GM18517 (cell line): Measurements from ENCODE around the gene RNF149.
"Not testable (repeated sequence)": the region's sequence is repeated elsewhere in the genome, so short reads cannot be mapped to it uniquely, and the experiment has no call there.

Experiments used
- ATAC-seq: cut with Tn5 transposase; IDR thresholded peaks from one replicate; pipeline ENCODE4 v1.9.1; 2021; ENCODE audit warnings: mild to moderate bottlenecking, moderate library complexity; ENCODE audit not compliant: unreplicated experiment

Gene RNF149

DNA sequence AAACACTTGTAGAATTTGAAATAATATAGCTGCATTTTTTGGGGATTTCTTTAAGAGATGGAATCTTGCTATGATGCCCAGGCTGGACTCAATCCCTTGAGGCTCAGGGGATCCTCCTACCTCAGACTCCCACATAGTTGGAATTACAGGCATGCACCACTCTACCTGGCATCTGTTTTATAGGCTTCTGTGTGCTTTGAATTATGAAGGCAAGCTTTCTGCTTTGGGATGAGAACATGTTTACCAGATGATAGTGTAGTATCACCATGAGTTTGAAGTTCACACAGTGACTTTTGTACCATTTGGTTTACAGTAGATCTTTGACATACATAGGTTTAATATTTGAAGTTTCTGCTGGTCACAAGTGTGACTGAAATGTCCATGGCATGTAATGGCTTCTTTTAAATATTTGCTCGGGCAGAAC is 45.1 kb downstream of the RNF149 start:
- no peak for ATAC-seq

DNA sequence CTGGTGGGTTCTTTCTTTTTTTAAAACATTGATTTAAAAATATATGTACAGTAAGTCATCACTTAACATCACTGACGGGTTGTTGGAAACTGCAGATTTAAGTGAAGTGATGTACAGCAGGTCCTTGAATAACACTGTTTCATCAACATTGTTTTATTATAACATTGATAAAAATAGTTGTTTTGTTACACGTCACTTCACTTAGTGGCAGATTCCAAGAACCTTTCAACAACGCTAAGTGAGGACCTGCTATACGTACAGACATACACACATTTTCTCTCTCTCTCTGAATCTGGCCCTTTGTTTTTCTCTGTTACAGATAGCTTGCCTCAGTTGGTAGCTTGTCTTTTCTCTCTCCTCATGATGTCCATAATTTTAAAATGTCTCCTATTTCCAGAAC is 46.4 kb downstream of the RNF149 start:
- ATAC-seq: no peak

DNA sequence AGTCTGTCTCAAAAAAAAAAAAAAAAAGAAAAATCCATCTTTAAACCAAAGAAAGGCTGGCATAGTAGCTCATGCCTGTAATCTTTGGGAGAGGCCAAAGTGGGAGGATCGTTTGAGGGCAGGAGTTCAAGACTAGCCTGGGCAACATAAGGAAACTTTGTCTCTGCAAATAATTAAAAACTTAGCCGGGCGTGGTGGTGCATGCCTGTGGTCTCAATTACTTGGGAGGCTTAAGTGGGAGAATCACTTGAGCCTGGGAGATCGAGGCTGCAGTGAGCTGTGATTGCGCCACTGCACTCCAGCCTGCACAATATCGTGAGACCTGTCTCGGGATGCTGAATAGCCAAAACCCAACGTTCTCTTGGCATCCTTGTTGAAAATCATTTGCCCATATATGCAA is 49.7 kb downstream of the RNF149 start:
- ATAC-seq: no peak

DNA sequence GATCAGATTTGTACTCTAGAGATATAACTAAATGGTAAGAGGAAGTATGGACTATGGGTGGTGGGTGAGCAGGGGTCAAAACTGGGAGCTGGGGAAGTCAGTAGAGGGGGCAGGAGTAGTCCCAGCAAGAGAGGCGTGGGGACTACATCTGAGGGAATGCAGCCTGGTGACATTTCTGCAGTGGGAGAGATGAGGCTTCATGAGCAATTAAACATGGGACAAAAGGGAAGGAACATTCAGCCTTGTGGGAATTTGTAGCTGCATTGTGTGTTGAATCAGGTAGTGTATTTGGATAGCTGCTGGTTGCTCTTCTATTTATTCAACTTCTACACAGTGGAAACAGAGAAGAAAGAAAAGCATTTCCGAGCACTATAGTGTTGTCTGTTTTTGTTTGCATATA is 52.2 kb downstream of the RNF149 start:
- no peak for ATAC-seq

DNA sequence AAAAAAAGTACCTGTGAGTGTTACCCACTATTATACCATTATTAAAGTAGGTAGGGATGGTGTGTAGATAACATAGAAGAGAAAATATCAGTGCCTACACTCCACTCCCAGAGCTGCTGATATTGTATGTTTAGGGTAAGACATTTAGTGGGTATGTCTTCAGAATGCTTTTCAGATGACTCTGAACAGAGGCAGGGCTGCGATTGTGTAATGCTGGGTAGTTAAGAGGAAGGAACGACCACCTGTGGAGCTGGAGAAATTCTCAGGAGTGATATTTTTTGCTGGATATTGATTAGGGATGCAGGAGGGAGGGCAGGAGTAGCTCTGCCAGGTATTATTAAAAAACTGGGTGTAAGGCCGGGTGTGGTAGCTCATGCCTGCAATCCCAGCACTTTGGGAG is 53.0 kb downstream of the RNF149 start:
- ATAC-seq: no peak

DNA sequence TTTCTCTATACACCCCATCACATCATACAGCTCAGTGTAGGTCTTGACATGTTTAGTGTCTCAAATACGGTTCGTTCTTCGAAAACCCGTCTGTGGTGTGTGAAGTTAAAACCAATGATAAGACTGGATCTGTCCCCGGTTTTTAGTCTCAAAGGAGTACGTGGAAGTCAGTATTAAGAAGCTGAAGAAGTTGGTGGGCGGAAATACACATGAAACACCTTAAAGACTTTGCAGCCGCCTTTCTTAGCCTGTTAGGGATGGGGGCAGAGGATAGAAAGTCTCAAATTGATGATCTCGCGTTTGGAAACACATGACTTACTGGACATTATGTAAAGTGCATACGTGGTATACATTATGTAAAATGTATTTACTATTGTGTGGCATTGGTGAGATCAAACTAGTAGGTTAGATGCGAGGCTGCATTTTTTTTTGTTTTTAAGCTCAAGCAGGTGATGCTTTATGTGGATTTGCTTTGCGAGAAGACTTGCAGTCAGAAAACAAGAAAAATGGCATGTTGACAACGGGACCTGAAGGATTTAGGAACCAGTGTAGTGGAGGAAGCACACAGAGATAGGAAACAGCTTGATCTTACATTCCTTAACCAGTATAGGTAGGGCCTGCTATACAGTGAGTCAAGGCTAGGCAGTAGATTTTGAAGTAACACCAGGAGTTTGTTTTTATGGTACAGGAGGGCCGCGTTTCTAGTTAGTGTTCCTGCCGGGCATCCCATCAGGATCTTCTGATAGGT is 54.6 kb downstream of the RNF149 start:
- no peak for ATAC-seq

DNA sequence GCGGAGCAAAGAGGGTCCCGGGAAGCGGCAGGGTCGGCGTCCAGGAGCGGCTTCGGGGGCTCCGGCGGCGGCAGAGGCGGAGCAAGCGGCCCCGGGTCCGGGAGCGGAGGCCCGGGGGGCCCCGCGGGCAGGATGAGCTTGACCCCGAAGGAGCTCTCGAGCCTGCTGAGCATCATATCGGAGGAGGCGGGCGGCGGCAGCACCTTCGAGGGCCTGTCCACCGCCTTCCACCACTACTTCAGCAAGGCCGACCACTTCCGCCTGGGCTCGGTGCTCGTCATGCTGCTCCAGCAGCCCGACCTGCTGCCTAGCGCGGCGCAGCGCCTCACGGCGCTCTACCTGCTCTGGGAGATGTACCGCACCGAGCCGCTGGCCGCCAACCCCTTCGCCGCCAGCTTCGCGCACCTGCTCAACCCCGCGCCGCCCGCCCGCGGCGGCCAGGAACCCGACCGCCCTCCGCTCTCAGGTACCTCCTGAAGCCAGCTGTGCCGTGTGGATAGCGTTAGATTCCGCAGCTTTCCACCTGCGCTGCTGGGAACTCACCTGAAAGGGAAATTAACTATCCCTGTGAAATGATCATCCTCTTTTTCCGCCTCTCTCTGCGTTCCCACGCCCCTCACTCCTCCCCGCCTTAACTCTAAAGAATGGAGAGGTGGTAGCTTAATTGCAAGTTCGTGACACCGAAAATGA is 55.3 kb downstream of the RNF149 start:
- ATAC-seq: peak; percentile 39

DNA sequence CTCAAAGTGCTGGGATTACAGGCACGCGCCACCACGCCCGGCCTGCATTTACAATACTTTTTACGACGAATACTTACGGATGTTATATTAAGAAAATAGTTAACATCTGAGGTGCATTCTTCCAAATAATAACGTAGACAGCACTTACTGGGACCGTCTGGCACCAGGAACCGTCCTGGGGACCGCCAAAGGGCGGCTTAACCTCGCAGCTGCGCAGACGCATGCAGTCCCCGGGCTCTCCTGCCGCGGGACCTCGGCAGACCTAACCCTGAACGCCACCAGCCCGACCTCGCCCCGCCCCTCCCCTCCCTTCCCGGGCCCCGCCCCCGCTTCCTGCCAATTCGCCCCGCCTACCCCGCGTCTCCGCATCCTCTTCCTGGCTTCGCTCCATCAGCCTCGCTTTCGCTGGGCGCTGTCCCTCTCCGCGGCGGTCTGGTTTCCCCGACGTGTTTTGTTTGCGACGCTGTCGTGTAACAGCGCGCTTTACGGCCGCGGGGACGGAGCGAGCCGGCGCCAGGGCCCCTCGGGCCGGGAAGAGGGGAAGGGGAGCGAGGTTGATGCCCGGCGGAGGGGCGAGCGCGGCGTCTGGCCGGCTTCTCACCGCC is 56.0 kb downstream of the RNF149 start, which contains the start of gene CNOT11:
TSS of gene CNOT11 (plus strand) at position 479 of the 605 bp plus-strand sequence. CDS start at position 558, 79 bp downstream.
- peak; percentile 78 for ATAC-seq

DNA sequence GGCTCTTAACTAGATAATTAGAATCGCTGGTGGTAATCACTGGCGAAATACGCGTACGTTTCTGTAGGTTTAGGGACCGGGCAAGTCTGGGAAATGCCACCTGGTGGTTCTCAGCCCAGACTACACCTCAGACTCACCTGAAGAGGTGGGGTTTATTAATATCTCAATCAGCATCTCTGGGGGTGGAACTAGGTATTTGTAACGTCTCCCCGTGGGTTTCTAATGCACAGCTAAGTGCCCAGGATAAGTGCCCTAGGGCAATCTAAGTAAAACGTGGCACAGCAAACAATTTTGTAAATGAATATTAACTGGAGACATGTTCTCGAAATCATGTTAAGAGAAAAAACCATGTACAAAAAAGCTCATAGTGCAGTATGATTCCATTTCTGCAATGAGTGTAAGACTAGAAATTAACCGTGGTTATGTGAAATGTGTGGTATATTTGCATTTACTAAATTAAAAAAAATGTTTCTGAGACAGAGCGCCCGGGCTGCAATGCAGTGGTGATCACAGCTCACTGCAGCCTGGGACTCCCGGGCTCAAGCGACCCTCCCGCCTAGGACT is 56.6 kb downstream of the RNF149 start:
- ATAC-seq: peak; percentile 66

DNA sequence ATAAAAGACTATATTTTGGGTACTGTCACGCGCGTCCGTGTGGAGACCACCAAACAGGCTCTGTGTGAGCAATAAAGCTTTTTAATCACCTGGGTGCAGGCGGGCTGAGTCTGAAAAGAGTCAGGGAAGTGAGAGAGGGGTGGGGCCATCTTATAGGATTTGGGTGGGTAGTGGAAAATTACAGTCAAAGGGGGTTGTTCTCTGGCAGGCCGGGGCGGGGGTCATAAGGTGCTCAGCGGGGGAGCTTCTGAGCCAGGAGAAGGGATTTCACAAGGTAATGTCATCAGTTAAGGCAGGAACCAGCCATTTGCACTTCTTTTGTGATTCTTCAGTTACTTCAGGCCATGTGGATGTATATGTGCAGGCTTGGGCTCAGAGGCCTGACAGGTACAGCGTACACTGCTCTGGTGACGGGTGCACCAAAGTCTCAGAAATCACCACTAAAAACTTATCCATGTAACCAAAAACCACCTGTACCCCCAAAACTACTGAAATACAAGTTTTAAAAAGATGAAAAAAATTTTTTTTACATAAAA is 57.2 kb downstream of the RNF149 start:
- ATAC-seq: not testable (repeated sequence)

DNA sequence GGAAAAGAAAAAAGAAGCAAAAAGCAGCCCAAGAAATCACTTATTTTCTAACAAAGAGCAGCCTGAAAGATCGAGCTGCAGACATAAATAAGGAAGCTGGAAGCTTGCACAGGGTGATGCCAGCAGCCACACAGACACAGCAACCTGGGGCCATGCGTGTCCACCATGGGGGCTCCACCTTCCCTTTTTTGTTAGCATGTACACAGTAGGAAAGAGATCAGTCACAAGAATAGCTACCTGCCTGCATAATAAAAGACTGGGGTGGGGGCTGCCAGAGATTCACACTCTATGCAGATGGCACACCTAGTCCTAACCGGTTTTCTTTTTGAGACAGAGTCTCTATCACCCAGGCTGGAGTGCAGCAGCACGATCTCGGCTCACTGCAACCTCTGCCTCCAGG is 58.7 kb downstream of the RNF149 start:
- ATAC-seq: no peak

DNA sequence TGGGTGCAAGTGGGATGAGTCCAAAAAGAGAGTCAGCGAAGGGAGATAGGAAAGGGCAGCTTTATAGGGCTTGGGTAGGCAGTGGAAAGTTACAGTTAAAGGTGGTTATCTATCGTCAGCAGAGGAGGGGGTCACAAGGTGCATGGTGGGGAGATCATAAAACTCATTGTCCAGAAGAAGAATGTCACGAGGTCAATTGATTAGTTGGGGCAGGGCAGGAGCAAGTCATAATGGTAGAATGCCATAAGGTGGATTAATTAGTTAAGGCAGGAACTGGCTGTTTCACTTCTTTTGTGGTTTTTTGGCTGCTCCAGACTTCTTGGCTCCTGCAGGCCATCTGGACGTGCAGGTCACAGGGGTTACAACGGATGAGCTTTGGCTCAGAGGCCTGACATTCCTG is 59.7 kb downstream of the RNF149 start:
- not testable (repeated sequence) for ATAC-seq

DNA sequence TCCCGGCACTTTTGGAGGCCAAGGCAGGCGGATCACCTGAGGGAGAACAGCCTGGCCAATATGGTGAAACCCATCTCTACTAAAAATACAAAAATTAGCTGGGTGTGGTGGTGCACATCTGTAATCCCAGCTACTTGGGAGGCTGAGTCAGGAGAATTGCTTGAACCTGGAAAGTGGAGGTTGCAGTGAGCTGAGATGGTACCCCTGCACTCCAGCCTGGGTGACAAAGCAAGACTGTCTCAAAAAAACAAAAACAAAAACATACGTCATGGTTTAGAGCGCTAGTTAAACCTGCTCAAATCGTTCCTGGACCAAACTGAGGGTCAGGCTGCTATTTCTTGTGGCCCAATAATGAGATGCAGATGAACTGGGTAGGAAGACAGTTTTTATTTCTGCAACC is 63.0 kb downstream of the RNF149 start:
- not testable (repeated sequence) for ATAC-seq

DNA sequence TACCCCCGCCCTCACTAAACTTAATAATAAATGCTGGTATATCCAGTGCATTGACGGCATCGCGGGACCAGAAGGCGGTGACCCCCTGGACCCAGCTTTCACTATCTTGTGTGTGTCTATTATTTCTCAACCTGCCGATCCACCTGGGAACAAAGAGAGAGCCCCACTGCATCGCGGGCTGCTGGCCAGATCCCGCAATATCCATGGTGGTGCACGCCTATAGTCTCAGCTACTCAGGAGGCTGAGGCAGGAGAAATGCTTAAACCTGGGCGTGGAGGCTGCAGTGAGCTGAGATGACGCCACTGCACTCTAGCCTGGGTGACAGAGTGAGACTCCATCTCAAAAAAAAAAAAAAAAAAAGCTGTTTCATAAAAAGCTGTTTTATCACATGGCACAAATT is 63.6 kb downstream of the RNF149 start:
- ATAC-seq: not testable (repeated sequence)

DNA sequence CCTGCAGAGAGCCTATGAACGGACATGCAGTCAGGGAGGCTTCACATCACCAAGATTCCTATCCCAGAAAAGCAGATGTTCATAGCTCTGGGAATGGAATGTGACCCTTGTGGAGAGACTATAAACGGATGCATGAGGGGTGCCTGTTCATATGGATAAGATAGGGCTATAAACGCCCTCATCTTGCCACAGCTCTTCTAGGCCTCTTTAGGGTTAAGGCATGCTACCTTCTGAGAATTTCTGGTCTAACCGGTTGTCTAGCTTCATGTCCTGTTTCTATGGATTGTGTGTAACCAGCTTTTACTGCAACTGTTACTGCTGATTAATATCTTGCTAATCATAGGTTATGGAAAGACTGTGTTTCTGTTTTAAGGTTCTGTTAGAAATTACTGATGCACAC is 64.1 kb downstream of the RNF149 start:
- ATAC-seq: not testable (repeated sequence)

DNA sequence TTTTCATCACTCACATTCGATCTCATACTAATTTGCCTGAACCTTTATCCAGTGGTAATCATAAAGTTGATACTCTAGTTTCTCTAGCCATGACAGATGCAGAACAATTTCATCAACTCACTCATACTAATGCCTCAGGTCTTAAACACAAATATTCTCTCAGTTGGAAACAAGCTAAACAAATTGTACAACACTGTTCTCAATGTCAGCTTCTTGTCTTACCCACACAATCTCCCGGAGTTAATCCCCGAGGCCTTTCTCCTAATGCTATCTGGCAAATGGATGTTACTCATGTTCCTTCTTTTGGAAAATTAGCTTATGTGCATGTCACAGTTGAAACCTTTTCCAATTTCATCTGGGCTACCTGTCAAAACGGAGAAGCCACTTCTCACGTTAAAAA is 67.3 kb downstream of the RNF149 start:
- no peak for ATAC-seq

DNA sequence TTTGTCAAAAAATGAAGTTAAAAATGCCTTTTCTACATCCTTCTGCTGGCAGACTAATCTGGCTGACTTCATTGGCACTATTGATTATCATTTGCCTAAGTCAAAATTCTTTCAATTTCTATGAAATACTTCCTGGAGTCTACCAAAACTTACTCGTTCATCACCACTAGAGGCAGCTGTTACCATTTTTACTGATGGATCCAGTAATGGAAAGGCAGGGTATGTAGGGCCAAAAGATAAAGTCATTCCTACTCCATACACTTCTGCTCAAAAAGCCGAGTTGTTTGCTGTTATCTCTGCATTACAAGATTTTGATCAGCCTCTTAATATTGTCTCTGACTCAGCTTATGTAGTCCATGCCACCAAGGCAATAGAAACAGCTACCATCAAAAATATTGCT is 67.8 kb downstream of the RNF149 start:
- not testable (repeated sequence) for ATAC-seq

DNA sequence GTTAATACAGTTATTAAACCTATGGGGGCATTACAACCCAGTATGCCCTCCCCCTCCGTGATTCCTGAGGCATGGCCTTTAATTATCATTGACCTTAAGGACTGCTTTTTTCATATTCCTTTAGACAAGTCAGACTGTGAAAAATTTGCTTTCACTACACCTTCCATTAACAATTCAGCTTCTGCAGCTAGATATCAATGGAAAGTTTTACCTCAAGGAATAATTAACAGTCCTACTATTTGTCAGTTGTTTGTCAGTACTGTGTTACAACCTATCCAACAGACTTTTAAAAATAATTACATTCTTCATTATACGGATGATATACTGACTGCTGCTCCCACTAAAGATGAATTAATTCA is 68.8 kb downstream of the RNF149 start:
- not testable (repeated sequence) for ATAC-seq

DNA sequence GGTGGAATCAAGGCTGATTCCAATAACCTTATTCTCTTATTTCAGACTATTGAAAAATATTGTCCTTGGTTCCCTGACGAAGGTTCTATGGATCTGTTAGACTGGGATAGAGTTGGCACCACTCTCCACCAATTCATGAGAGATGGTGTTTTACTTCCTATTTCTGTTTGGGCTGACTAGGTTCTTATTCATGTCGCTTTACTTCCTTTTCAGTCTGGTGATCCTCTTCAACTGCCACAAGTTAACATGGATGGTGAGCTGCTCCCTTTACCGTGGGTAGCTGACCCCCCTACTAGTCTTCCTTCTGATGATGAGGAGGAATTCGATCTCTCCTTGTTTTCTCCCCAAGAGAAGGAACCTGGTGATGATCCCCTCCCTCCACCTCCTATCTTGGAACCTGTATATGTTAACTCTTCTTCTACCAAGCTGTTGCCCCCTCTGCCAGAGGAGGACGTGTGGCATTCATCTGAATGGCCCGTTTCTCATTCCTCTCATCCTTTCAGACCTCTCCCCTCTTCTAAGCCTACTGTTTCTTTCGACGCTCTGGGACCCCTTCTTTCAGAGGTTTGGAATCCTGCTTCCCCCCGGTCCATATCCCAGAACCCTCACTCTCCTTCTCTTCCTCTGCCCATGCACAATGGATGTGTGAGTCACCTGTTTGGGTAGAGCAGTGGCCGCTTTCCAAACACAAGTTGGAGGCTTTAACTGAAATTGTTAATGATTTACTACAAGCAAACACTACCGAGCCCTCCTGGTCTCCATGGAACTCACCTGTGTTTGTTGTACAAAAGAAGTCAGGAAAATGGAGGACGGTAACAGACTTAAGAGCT is 69.4 kb downstream of the RNF149 start:
- no peak for ATAC-seq

DNA sequence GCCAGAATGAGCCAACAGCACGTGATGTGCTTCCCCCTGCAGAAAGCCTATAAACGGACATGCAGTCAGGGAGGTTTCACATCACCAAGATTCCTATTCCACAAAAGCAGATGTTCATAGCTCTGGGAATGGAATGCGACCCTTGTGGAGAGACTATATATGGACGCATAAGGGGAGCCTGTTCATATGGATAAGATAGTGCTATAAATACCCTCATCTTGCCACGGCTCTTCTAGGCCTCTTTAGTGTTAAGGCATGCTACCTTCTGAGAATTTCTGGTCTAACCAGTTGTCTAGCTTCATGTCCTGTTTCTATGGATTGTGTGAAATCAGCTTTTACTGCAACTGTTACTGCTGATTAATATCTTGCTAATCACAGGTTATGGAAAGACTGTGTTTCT is 70.6 kb downstream of the RNF149 start:
- ATAC-seq: not testable (repeated sequence)
